ENCODE measurements around the gene FCHSD1. TPM values are rescaled to one million over a fixed set of nuclear protein-coding genes. Genes with fewer than 3 reads are reported as not detected.
A peak's percentile ranks its signal among the peaks of the same experiment; 100 is the strongest.

The FCHSD1 gene
- total RNA-seq, 2 donors from 2014 or later = 24.9 to 30.2 TPM

DNA sequence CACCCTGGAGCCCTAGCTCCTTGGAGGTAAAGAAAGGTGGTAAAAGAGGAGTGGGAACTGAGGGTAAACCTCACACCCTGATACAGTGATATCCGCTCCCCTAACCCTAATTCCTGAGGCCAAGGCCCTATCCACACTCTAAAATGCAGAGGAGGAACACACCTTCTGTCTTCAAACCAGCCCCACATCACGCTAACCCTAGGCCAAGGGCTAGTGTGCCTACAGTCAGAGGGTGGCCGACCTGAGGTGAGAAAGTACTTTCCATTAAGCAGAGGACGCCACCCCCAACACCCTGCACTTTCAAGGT lies 15.2 kb downstream of the FCHSD1 start:
- Histone ChIP-seq H3K27ac (peak overlapping the region; percentile 80 to 81), H3K36me3 (no peaks in the 10 kb centered on the region), H3K4me1 (replicated peaks) (peaks cover 13% of the 10 kb centered on the region), H3K4me3 (peak overlapping the region; percentile 56 to 87), H3K27me3 (replicated peaks; ENCODE audit: insufficient read depth) (no peaks in the 10 kb centered on the region), H3K9me3 (no peaks in the 10 kb centered on the region)
- intact Hi-C loops (cut with DNase I) = no loop called here
- no peak for TF ChIP-seq POLR2A (IDR thresholded peaks at IDR 0.05)
- no peak for TF ChIP-seq POLR2AphosphoS5 (IDR thresholded peaks at IDR 0.05)
- TF ChIP-seq, protein P1, sequence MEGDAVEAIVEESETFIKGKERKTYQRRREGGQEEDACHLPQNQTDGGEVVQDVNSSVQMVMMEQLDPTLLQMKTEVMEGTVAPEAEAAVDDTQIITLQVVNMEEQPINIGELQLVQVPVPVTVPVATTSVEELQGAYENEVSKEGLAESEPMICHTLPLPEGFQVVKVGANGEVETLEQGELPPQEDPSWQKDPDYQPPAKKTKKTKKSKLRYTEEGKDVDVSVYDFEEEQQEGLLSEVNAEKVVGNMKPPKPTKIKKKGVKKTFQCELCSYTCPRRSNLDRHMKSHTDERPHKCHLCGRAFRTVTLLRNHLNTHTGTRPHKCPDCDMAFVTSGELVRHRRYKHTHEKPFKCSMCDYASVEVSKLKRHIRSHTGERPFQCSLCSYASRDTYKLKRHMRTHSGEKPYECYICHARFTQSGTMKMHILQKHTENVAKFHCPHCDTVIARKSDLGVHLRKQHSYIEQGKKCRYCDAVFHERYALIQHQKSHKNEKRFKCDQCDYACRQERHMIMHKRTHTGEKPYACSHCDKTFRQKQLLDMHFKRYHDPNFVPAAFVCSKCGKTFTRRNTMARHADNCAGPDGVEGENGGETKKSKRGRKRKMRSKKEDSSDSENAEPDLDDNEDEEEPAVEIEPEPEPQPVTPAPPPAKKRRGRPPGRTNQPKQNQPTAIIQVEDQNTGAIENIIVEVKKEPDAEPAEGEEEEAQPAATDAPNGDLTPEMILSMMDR (IDR thresholded peaks at IDR 0.05) = no peak
- DNase-seq (ENCODE audit: low spot score) = no peak
- 4% methylated on average over 4 of the region's 4 CpGs for WGBS

DNA sequence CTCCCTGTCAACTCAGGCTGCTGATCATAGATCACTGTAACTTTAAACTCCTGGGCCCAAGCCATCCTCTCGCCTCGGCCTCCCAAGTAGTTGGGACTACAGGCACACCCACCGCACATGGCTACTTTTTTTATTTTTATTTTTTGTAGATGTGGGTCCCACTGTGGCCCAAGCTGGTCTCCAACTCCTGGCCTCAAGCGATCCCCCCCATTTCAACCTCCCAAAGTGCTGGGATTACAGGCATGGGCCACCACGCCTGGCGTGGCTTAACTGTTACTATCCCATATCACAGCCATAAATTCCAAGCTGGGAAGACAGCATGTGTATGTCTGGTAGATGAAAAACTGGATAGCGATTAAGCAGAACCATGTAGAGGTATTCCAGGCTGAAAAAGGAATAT lies 15.6 kb downstream of the FCHSD1 start:
- WGBS = 43% methylated on average over 7 of the region's 7 CpGs
- intact Hi-C loops (cut with DNase I) = no loop called here
- Histone ChIP-seq H3K4me3 (peak overlapping the region; percentile 56 to 87), H3K36me3 (no peaks in the 10 kb centered on the region), H3K4me1 (replicated peaks) (peaks cover 13% of the 10 kb centered on the region), H3K9me3 (no peaks in the 10 kb centered on the region), H3K27me3 (replicated peaks; ENCODE audit: insufficient read depth) (no peaks in the 10 kb centered on the region), H3K27ac (no peak overlapping the region)
- TF ChIP-seq, protein P1 (IDR thresholded peaks at IDR 0.05) = no peak
- TF ChIP-seq POLR2A (IDR thresholded peaks at IDR 0.05) = no peak
- no peak for TF ChIP-seq POLR2AphosphoS5 (IDR thresholded peaks at IDR 0.05)
- DNase-seq (ENCODE audit: low spot score) = no peak

DNA sequence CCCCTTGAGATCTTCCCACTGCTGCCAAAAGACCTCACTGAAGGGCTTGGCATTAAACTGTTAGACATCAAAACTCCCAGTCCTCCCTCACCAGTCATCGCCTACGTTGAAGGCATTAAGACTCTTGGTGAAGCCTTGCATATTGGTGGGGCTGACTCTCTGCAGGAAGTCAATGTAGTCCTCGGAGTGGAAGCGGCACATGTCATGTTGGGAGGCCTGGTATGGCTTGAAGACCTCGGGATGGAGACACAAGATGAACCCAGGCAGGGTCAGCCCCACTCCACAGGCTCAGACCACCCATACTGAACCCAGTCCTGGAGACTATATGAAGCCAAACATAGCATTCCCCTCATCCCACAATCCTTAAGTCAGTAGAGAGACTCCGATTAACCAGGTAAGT lies 16.5 kb downstream of the FCHSD1 start:
- TF ChIP-seq POLR2A (IDR thresholded peaks at IDR 0.05) (no peak), POLR2AphosphoS5 (IDR thresholded peaks at IDR 0.05) (no peak)
- TF ChIP-seq, protein P1 (IDR thresholded peaks at IDR 0.05) = no peak
- intact Hi-C loops (cut with DNase I) = no loop called here
- Histone ChIP-seq H3K4me1 (replicated peaks) (peaks cover 13% of the 10 kb centered on the region), H3K27ac (no peak overlapping the region), H3K27me3 (replicated peaks; ENCODE audit: insufficient read depth) (no peaks in the 10 kb centered on the region), H3K9me3 (no peaks in the 10 kb centered on the region), H3K4me3 (no peak overlapping the region), H3K36me3 (no peaks in the 10 kb centered on the region)
- 98% methylated on average over 6 of the region's 6 CpGs for WGBS
- DNase-seq (ENCODE audit: low spot score) = no peak

DNA sequence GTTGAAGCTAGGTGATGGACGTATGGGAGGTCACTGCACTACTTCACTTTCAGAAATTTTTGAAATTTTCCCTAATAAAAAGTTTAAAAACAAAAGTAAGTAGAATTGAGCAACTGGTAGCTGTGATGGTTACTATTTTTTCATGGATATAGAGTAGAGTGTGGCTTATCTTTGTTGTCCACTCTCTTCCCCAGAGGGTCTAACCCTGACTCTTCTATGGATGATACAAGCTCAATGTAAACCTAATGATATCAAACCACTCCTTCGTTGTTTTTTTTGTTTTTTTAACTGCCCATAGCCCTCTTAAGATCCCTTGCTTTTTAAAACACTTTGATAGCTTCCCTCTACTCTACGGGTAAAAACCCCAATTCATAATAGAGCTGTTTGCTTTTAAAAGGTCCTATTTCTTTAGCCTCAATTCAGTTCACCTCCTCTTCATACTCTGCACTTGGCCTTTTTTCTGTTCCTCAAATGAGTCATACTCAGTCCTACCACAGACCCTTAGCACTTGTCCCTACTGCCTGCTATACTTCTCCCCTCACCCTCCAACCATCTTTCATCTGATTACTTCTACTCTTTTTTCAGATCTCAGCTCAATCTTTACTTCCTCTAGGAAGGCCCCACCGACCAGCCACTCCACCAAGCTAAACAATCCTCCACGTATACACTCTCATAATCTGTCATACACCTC lies 17.2 kb downstream of the FCHSD1 start:
- H3K4me1 ChIP-seq (replicated peaks) = peaks cover 13% of the 10 kb centered on the region
- H3K4me3 ChIP-seq = no peak overlapping the region
- no peak overlapping the region for H3K27ac ChIP-seq
- TF ChIP-seq POLR2A (IDR thresholded peaks at IDR 0.05) = no peak
- TF ChIP-seq, protein P1 (IDR thresholded peaks at IDR 0.05) = no peak
- TF ChIP-seq POLR2AphosphoS5 (IDR thresholded peaks at IDR 0.05) = no peak
- H3K27me3 ChIP-seq (replicated peaks; ENCODE audit: insufficient read depth) = no peaks in the 10 kb centered on the region
- 75% methylated on average over 5 of the region's 5 CpGs for WGBS
- no peaks in the 10 kb centered on the region for H3K9me3 ChIP-seq
- no peaks in the 10 kb centered on the region for H3K36me3 ChIP-seq
- intact Hi-C loops (cut with DNase I) = no loop called here
- no peak for DNase-seq (ENCODE audit: low spot score)

DNA sequence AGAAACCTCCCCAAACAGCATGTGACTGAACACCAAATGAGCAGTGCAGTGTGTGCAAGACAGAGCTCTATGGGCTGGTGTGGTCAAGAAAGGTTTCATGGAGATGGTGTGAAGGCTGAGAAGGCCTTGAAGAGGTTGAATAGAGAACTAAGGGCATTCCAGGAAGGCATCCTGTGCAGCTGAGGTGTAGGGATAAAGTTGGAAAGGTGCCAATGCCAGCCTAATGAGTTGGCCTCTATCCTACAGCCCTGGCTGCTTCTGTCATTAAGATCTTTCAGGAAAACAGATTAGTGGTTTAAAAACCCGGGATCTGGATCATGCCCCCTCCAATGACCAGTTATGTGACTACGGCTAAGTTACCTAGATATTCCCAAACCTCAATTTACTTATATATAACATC lies 18.6 kb downstream of the FCHSD1 start:
- no peak for DNase-seq (ENCODE audit: low spot score)
- no peaks in the 10 kb centered on the region for H3K9me3 ChIP-seq
- H3K4me3 ChIP-seq = no peak overlapping the region
- peaks cover 13% of the 10 kb centered on the region for H3K4me1 ChIP-seq (replicated peaks)
- WGBS = 97% methylated on average over 2 of the region's 2 CpGs
- H3K27me3 ChIP-seq (replicated peaks; ENCODE audit: insufficient read depth) = no peaks in the 10 kb centered on the region
- TF ChIP-seq POLR2A (IDR thresholded peaks at IDR 0.05) = no peak
- TF ChIP-seq POLR2AphosphoS5 (IDR thresholded peaks at IDR 0.05) = no peak
- TF ChIP-seq, protein P1 (IDR thresholded peaks at IDR 0.05) = no peak
- H3K27ac ChIP-seq = no peak overlapping the region
- intact Hi-C loops (cut with DNase I) = no loop called here
- H3K36me3 ChIP-seq = peaks cover 0 to 6% of the 10 kb centered on the region in 2 donors

Measured in prostate gland (tissue), 2 donors.